HG03135 (cell line): Measurements from ENCODE around the gene MAP7D1.
"Not testable (repeated sequence)": the region's sequence is repeated elsewhere in the genome, so short reads cannot be mapped to it uniquely, and the experiment has no call there.

Source experiments
- ATAC-seq: cut with Tn5 transposase; IDR thresholded peaks from one replicate; pipeline ENCODE4 v1.9.1; 2021; ENCODE audit warnings: mild to moderate bottlenecking, moderate library complexity; ENCODE audit not compliant: unreplicated experiment

The MAP7D1 gene

GRCh38 chr1:36166938-36167905, 11.3 kb downstream of the MAP7D1 start:
- no peak for ATAC-seq

GRCh38 chr1:36168514-36168913, 12.6 kb downstream of the MAP7D1 start:
- ATAC-seq, result no peak

GRCh38 chr1:36170643-36171412, 14.9 kb downstream of the MAP7D1 start:
- no peak for ATAC-seq

- ATAC-seq, result no peak
These were observed 16.2 kb downstream of the MAP7D1 start for GRCh38 chr1:36172017-36172747.

GRCh38 chr1:36172983-36173382, 17.0 kb downstream of the MAP7D1 start:
- no peak for ATAC-seq

- no peak for ATAC-seq
These were observed 18.8 kb downstream of the MAP7D1 start for GRCh38 chr1:36174713-36175112.

GRCh38 chr1:36175137-36176095, 19.5 kb downstream of the MAP7D1 start:
- no peak for ATAC-seq

GRCh38 chr1:36176106-36176949, 20.4 kb downstream of the MAP7D1 start:
- ATAC-seq, result no peak

GRCh38 chr1:36177589-36178431, 21.9 kb downstream of the MAP7D1 start:
- no peak for ATAC-seq

GRCh38 chr1:36178471-36179219, 22.7 kb downstream of the MAP7D1 start:
- ATAC-seq, result no peak

- ATAC-seq, result no peak
These were observed 23.2 kb downstream of the MAP7D1 start for GRCh38 chr1:36179220-36179600.

GRCh38 chr1:36182734-36183133, 26.8 kb downstream of the MAP7D1 start:
- ATAC-seq, result no peak

- ATAC-seq, result no peak
These were observed 27.4 kb downstream of the MAP7D1 start for GRCh38 chr1:36183309-36183856.

- ATAC-seq, result peak; percentile 74
These were observed 32.0 kb downstream of the MAP7D1 start for GRCh38 chr1:36187800-36188593.

- ATAC-seq, result not testable (repeated sequence)
These were observed 40.8 kb downstream of the MAP7D1 start for GRCh38 chr1:36196805-36197204.

- no peak for ATAC-seq
These were observed 42.7 kb downstream of the MAP7D1 start for GRCh38 chr1:36198641-36199040.
